Epithelial cell of proximal tubule (primary cell): ENCODE data around the gene TSHZ1. TPM values are rescaled to one million over a fixed set of nuclear protein-coding genes. Genes with fewer than 3 reads are reported as not detected.

Source experiments
- DNase-seq: peaks from one replicate; pipeline ENCODE4 v3.0.0-alpha.2; 2011; ENCODE audit warnings: low read depth
- H3K4me3 ChIP-seq: 2 replicates; pipeline ENCODE4 v1.5.1; 2011; ENCODE audit warnings: low read depth, mild to moderate bottlenecking, low read length
- CTCF ChIP-seq: conservative IDR thresholded peaks from 2 replicates; pipeline ENCODE4 v1.5.1; 2012; ENCODE audit warnings: low read depth, mild to moderate bottlenecking, low read length
- total RNA-seq: library from RNA; depleted of rRNA; stranded (reverse); fragments of >200 nt; gene quantifications from 2 replicates; pipeline ENCODE4 v1.2.3, GENCODE V29; 2015

The TSHZ1 gene
- total RNA-seq, 1 donor from 2014 or later = 5.1 TPM

GRCh38 chr18:75165926-75166325 lies 44.7 kb upstream of the TSHZ1 start:
- H3K4me3 ChIP-seq = no peak overlapping the region
- no peak for TF ChIP-seq CTCF
- DNase-seq = no peak

- no peak for DNase-seq
- H3K4me3 ChIP-seq = no peak overlapping the region
- TF ChIP-seq CTCF = no peak
These were observed 43.5 kb upstream of the TSHZ1 start for GRCh38 chr18:75167137-75167536.

DNA sequence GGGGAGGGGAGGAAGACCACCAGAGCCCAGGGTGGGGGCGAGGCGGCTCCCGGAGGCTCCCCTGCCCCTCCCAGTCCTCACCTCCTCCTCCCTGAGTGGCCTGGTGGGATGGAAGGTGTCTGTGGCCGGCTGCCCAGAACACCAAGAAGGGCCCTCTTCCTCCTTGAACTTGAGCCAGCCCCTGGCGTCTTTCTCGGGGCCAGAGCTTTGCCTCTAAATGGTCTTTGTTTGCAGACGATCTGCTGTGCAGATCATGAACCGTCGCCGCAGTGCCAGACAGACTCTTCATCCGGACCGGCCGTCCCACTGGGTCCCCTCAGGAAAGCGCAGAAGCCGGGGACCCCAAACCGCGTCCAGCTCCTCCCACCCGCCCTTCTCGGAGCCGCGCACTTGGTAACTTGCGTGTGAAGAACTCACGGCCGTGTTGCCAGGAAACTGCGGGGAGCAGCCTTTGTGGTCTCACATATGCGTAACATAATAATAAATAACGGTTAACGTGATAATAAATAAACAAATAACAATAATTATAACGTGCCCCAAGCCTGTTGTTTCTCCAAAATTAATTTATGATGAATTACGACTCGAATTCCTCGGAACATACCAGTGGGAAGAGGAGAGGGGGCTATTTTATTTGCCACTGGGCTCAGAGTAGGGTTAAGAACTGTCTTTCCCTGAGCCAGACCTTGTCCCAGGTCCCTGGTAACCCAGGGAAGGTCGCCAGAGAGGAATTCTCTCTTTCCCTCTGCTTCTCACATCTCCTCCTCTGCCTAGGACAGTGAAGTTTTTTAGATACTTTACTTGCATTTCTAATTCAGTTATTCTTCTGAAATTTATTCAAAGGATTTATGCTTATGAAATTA lies 42.6 kb upstream of the TSHZ1 start:
- TF ChIP-seq CTCF = no peak
- H3K4me3 ChIP-seq = no peak overlapping the region
- DNase-seq = no peak

DNA sequence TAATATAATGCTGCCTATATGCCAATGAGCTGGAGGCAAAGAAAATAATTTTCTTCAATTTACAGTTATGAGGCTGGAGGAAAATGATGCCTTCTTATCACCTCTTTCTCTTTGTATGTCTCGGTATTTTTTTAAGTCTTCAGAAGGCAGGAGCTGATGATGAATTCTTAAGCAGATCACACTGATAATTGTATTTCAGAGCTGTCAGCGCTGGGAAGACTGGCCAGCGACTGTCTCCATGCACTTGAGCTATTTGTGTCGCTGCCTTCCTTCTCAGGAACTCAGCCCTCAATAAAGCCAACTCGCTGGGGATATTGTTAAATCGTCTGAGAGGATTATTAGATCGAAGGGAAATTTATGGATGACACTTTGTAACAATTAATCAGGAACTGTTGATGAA lies 42.0 kb upstream of the TSHZ1 start:
- no peak for DNase-seq
- no peak overlapping the region for H3K4me3 ChIP-seq
- TF ChIP-seq CTCF = no peak

- DNase-seq = no peak
- TF ChIP-seq CTCF = no peak
- H3K4me3 ChIP-seq = no peak overlapping the region
These were observed 41.2 kb upstream of the TSHZ1 start for GRCh38 chr18:75169411-75169810.

DNA sequence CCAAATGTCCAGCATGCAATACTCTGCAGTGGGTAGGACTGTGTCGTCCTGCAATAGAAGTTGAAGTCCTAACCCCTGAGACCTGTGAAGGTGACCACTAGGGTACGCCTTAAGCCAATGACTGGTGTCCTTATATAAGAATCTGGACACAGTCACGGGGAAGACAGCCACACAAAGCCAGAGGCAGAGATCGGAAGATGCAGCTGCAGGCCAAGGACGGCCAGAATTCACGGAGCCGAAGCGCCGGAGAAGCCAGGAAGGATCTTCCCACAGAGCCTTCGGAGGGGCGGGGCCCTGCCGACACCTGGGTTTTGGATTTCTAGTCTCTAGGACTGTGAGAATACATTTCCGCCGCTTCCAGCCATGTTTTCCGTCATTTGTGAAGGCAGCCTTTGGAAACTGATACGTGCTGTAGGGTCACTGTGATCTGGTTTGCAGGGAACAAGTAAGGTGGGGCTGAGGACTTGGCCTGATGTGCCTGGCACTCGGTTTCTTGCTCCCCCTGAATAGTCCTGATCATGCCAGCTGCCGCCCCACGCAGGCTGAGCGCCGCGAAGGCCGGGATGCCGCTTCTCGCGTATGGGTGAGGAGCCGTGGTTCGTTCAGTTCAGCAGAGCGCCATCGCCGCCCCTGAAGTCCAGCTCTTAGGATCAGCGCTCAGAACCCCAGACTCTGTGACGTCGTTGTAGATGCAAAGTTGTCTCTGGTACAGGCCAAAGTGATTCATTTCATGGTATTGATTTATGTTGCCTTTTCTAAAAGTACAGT lies 40.4 kb upstream of the TSHZ1 start:
- DNase-seq = no peak
- H3K4me3 ChIP-seq = no peak overlapping the region
- no peak for TF ChIP-seq CTCF
